Endothelial cell of umbilical vein (primary cell): Measurements from ENCODE around the gene SEMA7A. TPM values are rescaled to one million over a fixed set of nuclear protein-coding genes. Genes with fewer than 3 reads are reported as not detected.

Experiments used
- BruUV-seq: library from RNA; stranded (reverse); fragments of 400-500 nt; replicated peaks from 2 replicates; lab custom pipeline; 2021; lab: Mats Ljungman, UMichigan
- CTCF ChIA-PET: fragments of 300-600, 350-600 bp; sonication (Branson Sonifier 250); formaldehyde crosslinking; loops from one replicate; lab custom pipeline; 2021; ENCODE audit warnings: antibody characterized with exemption, inconsistent platforms; lab: Charles Lee
- POLR2A ChIA-PET: fragments of 300-600, 350-600 bp; sonication (Branson Sonifier 250); formaldehyde crosslinking; loops from one replicate; lab custom pipeline; 2021; ENCODE audit warnings: antibody characterized with exemption, inconsistent platforms; lab: Charles Lee
- DNase-seq: peaks from one replicate; pipeline ENCODE4 v3.0.0-alpha.2; 2011; ENCODE audit warnings: low read depth, low spot score
- FAIRE-seq: peaks from 2 replicates; lab custom pipeline; 2011; peaks lifted over from hg19 to GRCh38; lab: Jason Lieb, UNC
- H2AFZ ChIP-seq: 2 replicates; pipeline ENCODE4 v1.6.0; 2012; ENCODE audit warnings: low read depth, low read length, control low read depth, inconsistent platforms
- H3K27ac ChIP-seq: 2 replicates; pipeline ENCODE4 v1.5.1; 2011; ENCODE audit warnings: low read depth, mild to moderate bottlenecking, control low read depth, low read length, moderate library complexity; ENCODE audit not compliant: insufficient read depth
- H3K27me3 ChIP-seq, 2 experiments: 2 replicates each; pipeline versions ENCODE4 v1.6.0 to v1.6.1; 2011; ENCODE audit warnings: low read length in 2 of 2, mixed read lengths in 1 of 2; ENCODE audit not compliant: control insufficient read depth in 2 of 2, insufficient read depth in 2 of 2
- H3K36me3 ChIP-seq, 2 experiments: 2 replicates in 1 of 2; 3 replicates in 1 of 2; pipeline ENCODE4 v1.5.1; 2011; ENCODE audit warnings: low read length in 2 of 2, mild to moderate bottlenecking in 1 of 2, moderate library complexity in 1 of 2; ENCODE audit not compliant: control insufficient read depth in 2 of 2, insufficient read depth in 2 of 2; ENCODE audit errors: extremely low read depth in 1 of 2
- H3K4me1 ChIP-seq: 3 replicates; pipeline ENCODE4 v1.5.1; 2011; ENCODE audit warnings: mild to moderate bottlenecking, low read length; ENCODE audit not compliant: control insufficient read depth, insufficient read depth; ENCODE audit errors: extremely low read depth
- H3K4me2 ChIP-seq: 2 replicates; pipeline ENCODE4 v1.6.1; 2011; ENCODE audit warnings: low read length, control low read depth, mixed read lengths; ENCODE audit not compliant: insufficient read depth
- H3K4me3 ChIP-seq, 3 experiments: fragments of 200-600 bp in 1 of 3; sonication (generic), shearing (Covaris generic) in 1 of 3; replicated peaks in 1 of 3; 2 replicates each; pipeline ENCODE4 v1.5.1; 2011 to 2016; ENCODE audit warnings: control low read depth in 3 of 3, low read length in 3 of 3, mild to moderate bottlenecking in 2 of 3, inconsistent platforms in 1 of 3, low read depth in 1 of 3, moderate library complexity in 1 of 3; ENCODE audit not compliant: insufficient read depth in 1 of 3
- H3K79me2 ChIP-seq: 2 replicates; pipeline ENCODE4 v1.6.0; 2012; ENCODE audit warnings: low read length, inconsistent platforms; ENCODE audit not compliant: control insufficient read depth, insufficient read depth
- H3K9ac ChIP-seq: replicated peaks from 2 replicates; pipeline ENCODE3; 2011; ENCODE audit warnings: low read length, control low read depth; ENCODE audit not compliant: insufficient read depth; ENCODE audit errors: extremely low read depth
- H3K9me1 ChIP-seq: replicated peaks from 3 replicates; pipeline ENCODE4 v1.6.0; 2011; ENCODE audit warnings: mild to moderate bottlenecking, low read length; ENCODE audit not compliant: control insufficient read depth, insufficient read depth; ENCODE audit errors: extremely low read depth
- H3K9me3 ChIP-seq: replicated peaks from 2 replicates; pipeline ENCODE4 v1.5.1; 2012; ENCODE audit warnings: low read length, inconsistent platforms; ENCODE audit not compliant: control insufficient read depth, insufficient read depth
- H4K20me1 ChIP-seq: replicated peaks from 2 replicates; pipeline ENCODE3; 2011; ENCODE audit warnings: mild to moderate bottlenecking, low read length; ENCODE audit not compliant: control insufficient read depth, insufficient read depth; ENCODE audit errors: extremely low read depth
- EZH2 ChIP-seq: IDR thresholded peaks from 2 replicates; pipeline ENCODE4 v1.6.1; 2012; ENCODE audit warnings: borderline replicate concordance, low read depth, mild to moderate bottlenecking, moderate library complexity, low read length, inconsistent platforms; ENCODE audit not compliant: severe bottlenecking
- FOS ChIP-seq: IDR thresholded peaks from 2 replicates; pipeline ENCODE4 v1.6.1; 2011; ENCODE audit warnings: mild to moderate bottlenecking, low read length, moderate library complexity, borderline replicate concordance; ENCODE audit not compliant: insufficient read depth
- GATA2 ChIP-seq: IDR thresholded peaks from 2 replicates; pipeline ENCODE4 v1.7.0; 2011; ENCODE audit warnings: low read depth, mild to moderate bottlenecking, moderate library complexity, mixed read lengths, low read length; ENCODE audit not compliant: insufficient read length, insufficient read depth
- JUN ChIP-seq: IDR thresholded peaks from 2 replicates; pipeline ENCODE4 v1.6.1; 2011; ENCODE audit warnings: borderline replicate concordance, low read depth; ENCODE audit not compliant: insufficient read length, insufficient read depth
- MYC ChIP-seq: IDR thresholded peaks from one replicate; pipeline ENCODE4 v1.6.1; 2011; ENCODE audit warnings: mild to moderate bottlenecking, low read depth, low read length
- POLR2A ChIP-seq: IDR thresholded peaks from 2 replicates; pipeline ENCODE4 v1.6.1; 2012; ENCODE audit warnings: low read depth, mild to moderate bottlenecking, control low read depth, low read length
- POLR2AphosphoS5 ChIP-seq: IDR thresholded peaks from 2 replicates; pipeline ENCODE4 v1.6.1; 2012; ENCODE audit warnings: low read depth, mild to moderate bottlenecking, control low read depth, low read length, moderate library complexity; ENCODE audit not compliant: insufficient read depth
- dilution Hi-C: fragments of 300-500 bp; cut with MboI; formaldehyde crosslinking; loops from one replicate; pipeline ENCODE4 v1.15.0; 2019; ENCODE audit warnings: low sequenced_read_pairs; ENCODE audit not compliant: extremely low pct_ligation_motif_present
- intact Hi-C: fragments of 100-400 bp; cut with micrococcal nuclease; formaldehyde crosslinking; loops from one replicate; pipeline ENCODE4 v1.10.0; 2022
- polyA plus RNA-seq, 4 experiments: library from polyadenylated mRNA; depleted of rRNA in 3 of 4; stranded (reverse) in 3 of 4; unstranded in 1 of 4; fragments of >200 nt; gene quantifications; 2 replicates each; pipeline versions ENCODE4 v1.2.1 to v1.2.3, GENCODE V29; 2011 to 2012; ENCODE audit warnings: missing spikeins in 1 of 4
- total RNA-seq: library from RNA; stranded (reverse); gene quantifications from 2 replicates; pipeline ENCODE4 v1.2.3, GENCODE V29; 2021
- TF ChIP-seq, protein P1 (sequence below): IDR thresholded peaks from 2 replicates; pipeline ENCODE4 v1.6.1; 2011; ENCODE audit not compliant: insufficient read depth, insufficient read length
- TF ChIP-seq, protein P2 (sequence below), 2 donors: IDR thresholded peaks; 1 replicate in 1 of 2; 2 replicates in 1 of 2; pipeline ENCODE4 v1.5.1; 2011; ENCODE audit warnings: low read length in 2 of 2, mild to moderate bottlenecking in 2 of 2, moderate library complexity in 2 of 2, control low read depth in 1 of 2, inconsistent platforms in 1 of 2, low read depth in 1 of 2; ENCODE audit not compliant: insufficient read depth in 1 of 2; ENCODE audit errors: extremely low read depth in 1 of 2

Gene SEMA7A
- total and polyA plus RNA-seq, 2 donors (not counting 3 experiments of a cell fraction or from before 2014, with no cell fraction given) = 1.7 to 2.0 TPM

DNA sequence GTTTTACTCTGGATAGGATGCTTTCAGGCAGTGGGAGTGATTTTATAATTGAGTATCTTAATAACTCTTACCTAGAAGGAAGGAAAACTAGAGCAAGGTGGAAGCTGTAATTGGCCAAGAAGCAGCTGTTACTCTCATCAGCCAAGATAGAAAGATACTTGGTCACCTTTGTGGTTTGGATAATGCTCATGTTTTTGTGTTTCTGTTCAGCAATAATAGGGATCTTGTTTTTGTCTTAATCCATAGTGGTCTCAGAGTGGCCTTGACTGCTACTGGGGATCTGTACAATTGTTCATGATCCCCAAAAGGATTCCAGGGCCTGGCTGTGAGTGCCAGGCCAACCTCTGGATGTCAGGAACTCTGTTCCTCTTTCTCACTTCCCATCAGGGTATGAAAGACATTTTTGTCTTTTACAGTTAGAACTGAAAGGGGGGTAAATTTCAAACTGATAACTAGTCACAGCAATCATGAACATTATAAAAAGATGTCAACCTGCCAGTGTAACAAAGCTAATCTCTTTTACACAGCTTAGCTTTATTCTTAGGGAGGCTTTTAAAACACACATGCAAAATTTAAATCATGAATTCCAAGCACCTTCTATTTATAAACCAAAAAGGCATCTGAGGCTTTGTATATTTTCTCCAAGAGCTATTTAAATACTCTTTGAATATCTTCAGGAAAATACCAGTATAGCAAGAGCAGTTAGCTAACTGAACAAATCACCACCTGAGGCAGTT, 21.2 kb upstream of the SEMA7A start:
- H3K4me2 ChIP-seq = no peak overlapping the region
- H3K4me1 ChIP-seq = peaks cover 2% of the 10 kb centered on the region
- no peaks in the 10 kb centered on the region for H3K27me3 ChIP-seq
- FAIRE-seq = no peak
- intact Hi-C loops = no loop called here
- no TSS peak for BruUV-seq
- POLR2A ChIA-PET = no interaction called here
- H2AFZ ChIP-seq = no peak overlapping the region
- H3K9me3 ChIP-seq = no peaks in the 10 kb centered on the region
- TF ChIP-seq GATA2 (no peak), FOS (no peak), MYC (no peak), POLR2AphosphoS5 (no peak), EZH2 (no peak), POLR2A (no peak), JUN (no peak)
- TF ChIP-seq, protein P1, sequence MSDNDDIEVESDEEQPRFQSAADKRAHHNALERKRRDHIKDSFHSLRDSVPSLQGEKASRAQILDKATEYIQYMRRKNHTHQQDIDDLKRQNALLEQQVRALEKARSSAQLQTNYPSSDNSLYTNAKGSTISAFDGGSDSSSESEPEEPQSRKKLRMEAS = no peak
- TF ChIP-seq, protein P2, sequence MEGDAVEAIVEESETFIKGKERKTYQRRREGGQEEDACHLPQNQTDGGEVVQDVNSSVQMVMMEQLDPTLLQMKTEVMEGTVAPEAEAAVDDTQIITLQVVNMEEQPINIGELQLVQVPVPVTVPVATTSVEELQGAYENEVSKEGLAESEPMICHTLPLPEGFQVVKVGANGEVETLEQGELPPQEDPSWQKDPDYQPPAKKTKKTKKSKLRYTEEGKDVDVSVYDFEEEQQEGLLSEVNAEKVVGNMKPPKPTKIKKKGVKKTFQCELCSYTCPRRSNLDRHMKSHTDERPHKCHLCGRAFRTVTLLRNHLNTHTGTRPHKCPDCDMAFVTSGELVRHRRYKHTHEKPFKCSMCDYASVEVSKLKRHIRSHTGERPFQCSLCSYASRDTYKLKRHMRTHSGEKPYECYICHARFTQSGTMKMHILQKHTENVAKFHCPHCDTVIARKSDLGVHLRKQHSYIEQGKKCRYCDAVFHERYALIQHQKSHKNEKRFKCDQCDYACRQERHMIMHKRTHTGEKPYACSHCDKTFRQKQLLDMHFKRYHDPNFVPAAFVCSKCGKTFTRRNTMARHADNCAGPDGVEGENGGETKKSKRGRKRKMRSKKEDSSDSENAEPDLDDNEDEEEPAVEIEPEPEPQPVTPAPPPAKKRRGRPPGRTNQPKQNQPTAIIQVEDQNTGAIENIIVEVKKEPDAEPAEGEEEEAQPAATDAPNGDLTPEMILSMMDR (IDR thresholded peaks at IDR 0.05; ENCODE audit: extremely low read depth in 1 of 2, insufficient read depth in 1 of 2, low read depth in 1 of 2, low read length in 2 of 2) = no peak
- no peak overlapping the region for H3K27ac ChIP-seq
- no peaks in the 10 kb centered on the region for H3K9me1 ChIP-seq
- dilution Hi-C loops = no loop called here
- DNase-seq = no peak
- peaks cover 0 to 10% of the 10 kb centered on the region in 2 experiments for H3K36me3 ChIP-seq
- CTCF ChIA-PET = interaction anchor here (1.4 to 2.6 kb wide), 3 partner anchors 15 to 73 kb away, joined by 4 to 19 read pairs (median 8); no protein-coding TSS in a partner anchor
- H3K79me2 ChIP-seq = no peaks in the 10 kb centered on the region
- no peak overlapping the region for H3K9ac ChIP-seq
- H3K4me3 ChIP-seq = no peak overlapping the region
- no peaks in the 10 kb centered on the region for H4K20me1 ChIP-seq
